Measurements from ENCODE around the gene TANGO6.

- TF ChIP-seq POLR2A (IDR thresholded peaks at IDR 0.05; ENCODE audit: low read depth, low read length) (no peak), POLR2AphosphoS5 (IDR thresholded peaks at IDR 0.05; ENCODE audit: low read depth, low read length) (no peak), TAF1 (IDR thresholded peaks at IDR 0.05; ENCODE audit: borderline replicate concordance, low read depth, low read length) (no peak)
Observed at GRCh38 chr16:68848786-68849185, 5.5 kb downstream of the TANGO6 start.

Measured in GM12892 (cell line).